HCT116 (cell line): ENCODE data around the gene CPED1. TPM values are rescaled to one million over a fixed set of nuclear protein-coding genes. Genes with fewer than 3 reads are reported as not detected.

Source experiments
- ATAC-seq: fragments of 200-7000 bp; cut with Tn5 transposase; 2 replicates; pipeline ENCODE4 v1.9.1; 2020; ENCODE audit warnings: mild to moderate bottlenecking, moderate library complexity
- BruUV-seq: library from RNA; stranded (reverse); fragments of 400-500 nt; replicated peaks from 2 replicates; lab custom pipeline; 2021; lab: Mats Ljungman, UMichigan
- CTCF ChIA-PET: fragments of 300-600 bp; sonication (Branson Sonifier 250); formaldehyde crosslinking; loops from one replicate; lab custom pipeline; 2021; ENCODE audit warnings: antibody characterized with exemption; lab: Charles Lee
- POLR2A ChIA-PET: fragments of 300-600, 350-600 bp; sonication (Branson Sonifier 250); formaldehyde crosslinking; loops from one replicate; lab custom pipeline; 2021; ENCODE audit warnings: antibody characterized with exemption; lab: Charles Lee
- RAD21 ChIA-PET, 2 experiments: fragments of 300-600 bp; sonication (Branson Sonifier 250); formaldehyde crosslinking; loops; one replicate each; lab custom pipeline; 2023; ENCODE audit warnings: low total read pairs in 2 of 2; ENCODE audit not compliant: uncharacterized antibody in 2 of 2, unreplicated experiment in 2 of 2, low non-redundant PET in 1 of 2; lab: Charles Lee
- DNase-seq: peaks from one replicate; pipeline ENCODE4 v3.0.0-alpha.2; 2010; ENCODE audit warnings: low read depth, low spot score
- H2AFZ ChIP-seq: fragments of 200-600 bp; shearing (Covaris generic), sonication (generic); 2 replicates; pipeline ENCODE4 v1.6.1; 2017; ENCODE audit warnings: low read depth, mixed run types, mixed read lengths, antibody characterized with exemption, low read length; ENCODE audit not compliant: poor library complexity, severe bottlenecking
- H3K27ac ChIP-seq: 2 replicates; pipeline ENCODE4 v1.5.1; 2012; ENCODE audit warnings: low read depth, low read length
- H3K27me3 ChIP-seq: fragments of 200-600 bp; sonication (generic); 2 replicates; pipeline ENCODE4 v1.6.1; 2016; ENCODE audit warnings: mixed run types, low read length, mixed read lengths; ENCODE audit not compliant: insufficient read depth
- H3K36me3 ChIP-seq, 2 experiments: fragments of 200-500 bp in 1 of 2; fragments of 200-600 bp in 1 of 2; sonication (Bioruptor generic) in 1 of 2; sonication (generic) in 1 of 2; 2 replicates each; pipeline versions ENCODE4 v1.5.1 to v1.6.1; 2014 to 2016; ENCODE audit warnings: low read length in 2 of 2, inconsistent platforms in 1 of 2, mixed read lengths in 1 of 2, mixed run types in 1 of 2; ENCODE audit not compliant: insufficient read depth in 2 of 2, control insufficient read depth in 1 of 2
- H3K4me1 ChIP-seq, 2 experiments: fragments of 200-600 bp in 1 of 2; sonication (generic) in 1 of 2; 2 replicates each; pipeline versions ENCODE4 v1.5.1 to v1.6.1; 2012 to 2017; ENCODE audit warnings: low read length in 2 of 2, inconsistent platforms in 1 of 2, mild to moderate bottlenecking in 1 of 2, mixed read lengths in 1 of 2, mixed run types in 1 of 2, moderate library complexity in 1 of 2; ENCODE audit not compliant: insufficient read depth in 2 of 2, control insufficient read depth in 1 of 2
- H3K4me2 ChIP-seq: fragments of 200-600 bp; sonication (generic); 2 replicates; pipeline ENCODE4 v1.6.1; 2017; ENCODE audit warnings: mixed run types, low read length, mixed read lengths
- H3K4me3 ChIP-seq, 2 experiments: fragments of 200-600 bp in 1 of 2; sonication (generic) in 1 of 2; replicated peaks in 1 of 2; 2 replicates each; pipeline ENCODE4 v1.5.1; 2011 to 2016; ENCODE audit warnings: low read length in 2 of 2, control low read depth in 1 of 2, low read depth in 1 of 2, mild to moderate bottlenecking in 1 of 2, mixed read lengths in 1 of 2, mixed run types in 1 of 2
- H3K79me2 ChIP-seq: fragments of 200-600 bp; sonication (generic); 2 replicates; pipeline ENCODE4 v1.6.1; 2017; ENCODE audit warnings: mild to moderate bottlenecking, mixed run types, low read length, moderate library complexity, mixed read lengths; ENCODE audit not compliant: insufficient read depth
- H3K9ac ChIP-seq: fragments of 200-600 bp; sonication (generic); 2 replicates; pipeline ENCODE4 v1.6.1; 2016; ENCODE audit warnings: low read length, mixed read lengths
- H3K9me2 ChIP-seq: fragments of 200-600 bp; sonication (generic), shearing (Covaris generic); 2 replicates; pipeline ENCODE4 v1.6.1; 2017; ENCODE audit warnings: mixed run types, mild to moderate bottlenecking, moderate library complexity; ENCODE audit not compliant: insufficient read depth
- H3K9me3 ChIP-seq, 2 experiments: fragments of 200-500 bp in 1 of 2; fragments of 200-600 bp in 1 of 2; sonication (Bioruptor generic) in 1 of 2; sonication (generic) in 1 of 2; 2 replicates each; pipeline ENCODE4 v1.6.1; 2014 to 2017; ENCODE audit warnings: low read length in 2 of 2, mixed read lengths in 2 of 2, inconsistent platforms in 1 of 2, low read depth in 1 of 2, mild to moderate bottlenecking in 1 of 2, mixed run types in 1 of 2, moderate library complexity in 1 of 2; ENCODE audit not compliant: control insufficient read depth in 1 of 2, insufficient read depth in 1 of 2
- H4K20me1 ChIP-seq: fragments of 200-600 bp; sonication (generic), shearing (Covaris generic); 2 replicates; pipeline ENCODE4 v1.6.1; 2017; ENCODE audit warnings: mixed run types, mild to moderate bottlenecking, moderate library complexity; ENCODE audit not compliant: insufficient read depth
- ATF3 ChIP-seq: IDR thresholded peaks from 2 replicates; pipeline ENCODE4 v1.6.1; 2012
- EZH2phosphoT487 ChIP-seq: fragments of 200-600 bp; IDR thresholded peaks from 2 replicates; pipeline ENCODE4 v1.6.1; 2018; ENCODE audit warnings: antibody characterized with exemption, borderline replicate concordance
- FOSL1 ChIP-seq: IDR thresholded peaks from 2 replicates; pipeline ENCODE4 v1.6.1; 2012; ENCODE audit warnings: low read depth
- MAX ChIP-seq: IDR thresholded peaks from 2 replicates; pipeline ENCODE4 v1.6.1; 2012
- RAD21 ChIP-seq: IDR thresholded peaks from 2 replicates; pipeline ENCODE4 v1.6.1; 2012; ENCODE audit warnings: low read depth, mild to moderate bottlenecking
- REST ChIP-seq: IDR thresholded peaks from 2 replicates; pipeline ENCODE4 v1.6.1; 2012; ENCODE audit warnings: low read depth
- SP1 ChIP-seq: IDR thresholded peaks from 2 replicates; pipeline ENCODE4 v1.6.1; 2012; ENCODE audit warnings: low read depth
- YY1 ChIP-seq: IDR thresholded peaks from 2 replicates; pipeline ENCODE4 v1.6.1; 2011; ENCODE audit warnings: low read length, low read depth, moderate library complexity, mild to moderate bottlenecking; ENCODE audit not compliant: insufficient replicate concordance; ENCODE audit errors: extremely low read depth
- intact Hi-C: fragments of 100-400 bp; cut with micrococcal nuclease; formaldehyde crosslinking; loops from 2 replicates; pipeline ENCODE4 v1.10.0; 2022
- total RNA-seq: library from RNA; stranded (reverse); gene quantifications from one replicate; pipeline ENCODE4 v1.2.1, GENCODE V29; 2021; ENCODE audit not compliant: unreplicated experiment

CPED1 gene
- total RNA-seq, 1 experiment from 2014 or later = 1.2 TPM

- no peak for TF ChIP-seq FOSL1
- TF ChIP-seq REST = no peak
- no peak for TF ChIP-seq MAX
- RAD21 ChIA-PET = no interaction called here
- Histone ChIP-seq H3K27me3 (no peaks in the 10 kb centered on the region), H3K36me3 (no peaks in the 10 kb centered on the region), H2AFZ (no peak overlapping the region), H3K9ac (no peak overlapping the region), H3K4me3 (no peak overlapping the region), H3K9me3 (no peaks in the 10 kb centered on the region), H3K79me2 (no peaks in the 10 kb centered on the region), H3K9me2 (no peaks in the 10 kb centered on the region), H4K20me1 (no peaks in the 10 kb centered on the region), H3K4me1 (no peaks in the 10 kb centered on the region), H3K4me2 (no peak overlapping the region), H3K27ac (no peak overlapping the region)
- intact Hi-C loops = no loop called here
- POLR2A ChIA-PET = no interaction called here
- ATAC-seq (no peak), DNase-seq (no peak)
- BruUV-seq = no TSS peak
- CTCF ChIA-PET = no interaction called here
Observed at GRCh38 chr7:121002048-121002756, 13.7 kb downstream of the CPED1 start.

GRCh38 chr7:121002757-121003200, 14.3 kb downstream of the CPED1 start:
- Histone ChIP-seq H3K4me2 (no peak overlapping the region), H3K36me3 (no peaks in the 10 kb centered on the region), H3K9me3 (no peaks in the 10 kb centered on the region), H3K4me3 (no peak overlapping the region), H3K4me1 (no peaks in the 10 kb centered on the region), H3K9ac (no peak overlapping the region), H3K79me2 (no peaks in the 10 kb centered on the region), H3K27me3 (no peaks in the 10 kb centered on the region), H3K9me2 (no peaks in the 10 kb centered on the region), H3K27ac (no peak overlapping the region), H2AFZ (no peak overlapping the region), H4K20me1 (no peaks in the 10 kb centered on the region)
- no peak for ATAC-seq
- no TSS peak for BruUV-seq
- DNase-seq = no peak
- TF ChIP-seq SP1 (no peak), EZH2phosphoT487 (no peak), RAD21 (no peak), YY1 (no peak), ATF3 (no peak)
- ChIA-PET RAD21 (no interaction called here), POLR2A (no interaction called here), CTCF (no interaction called here)
- intact Hi-C loops = no loop called here
